HG02938 (cell line): ENCODE measurements around the gene TFPI.

Source experiments
- ATAC-seq: cut with Tn5 transposase; IDR thresholded peaks from one replicate; pipeline ENCODE4 v1.9.1; 2021; ENCODE audit warnings: mild to moderate bottlenecking, moderate library complexity; ENCODE audit not compliant: unreplicated experiment

The TFPI gene

DNA sequence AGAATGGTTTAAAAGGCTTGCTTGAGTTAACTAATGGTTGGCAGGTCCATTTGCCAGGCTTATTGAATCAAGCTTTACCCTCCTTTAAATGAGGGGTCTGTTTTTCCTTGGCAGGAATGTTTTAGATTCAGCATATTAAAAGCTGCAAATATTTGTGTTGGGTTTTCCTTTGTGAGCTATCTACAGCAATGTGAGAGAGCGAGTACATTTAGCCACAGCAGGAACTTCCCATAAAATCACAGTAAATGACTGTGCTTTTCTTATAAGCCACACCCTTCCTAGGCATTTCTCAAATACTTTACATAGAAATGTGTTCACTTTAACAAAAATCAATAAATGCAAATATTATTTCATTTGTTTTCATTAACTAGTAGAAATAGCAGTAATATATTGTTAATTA is 130.1 kb downstream of the TFPI start:
- ATAC-seq = no peak

DNA sequence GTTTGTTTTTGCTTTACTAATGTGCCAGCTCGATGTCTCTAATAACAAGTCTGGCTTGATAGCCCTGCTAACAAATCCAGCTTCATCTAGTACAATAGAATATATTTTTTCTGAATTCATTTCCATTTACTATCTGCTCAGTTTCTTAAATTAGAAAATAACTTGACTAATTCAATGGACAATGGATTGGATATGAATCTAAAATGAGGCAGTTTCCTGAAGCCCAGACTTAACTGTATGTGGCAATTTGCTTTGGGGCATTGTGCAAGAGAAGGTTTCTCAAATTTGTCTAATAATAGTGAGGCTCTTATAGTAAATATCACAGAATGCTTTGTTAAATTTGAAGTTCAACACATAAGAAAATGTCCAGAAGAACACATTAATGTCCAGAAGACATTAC is 132.0 kb downstream of the TFPI start:
- no peak for ATAC-seq

DNA sequence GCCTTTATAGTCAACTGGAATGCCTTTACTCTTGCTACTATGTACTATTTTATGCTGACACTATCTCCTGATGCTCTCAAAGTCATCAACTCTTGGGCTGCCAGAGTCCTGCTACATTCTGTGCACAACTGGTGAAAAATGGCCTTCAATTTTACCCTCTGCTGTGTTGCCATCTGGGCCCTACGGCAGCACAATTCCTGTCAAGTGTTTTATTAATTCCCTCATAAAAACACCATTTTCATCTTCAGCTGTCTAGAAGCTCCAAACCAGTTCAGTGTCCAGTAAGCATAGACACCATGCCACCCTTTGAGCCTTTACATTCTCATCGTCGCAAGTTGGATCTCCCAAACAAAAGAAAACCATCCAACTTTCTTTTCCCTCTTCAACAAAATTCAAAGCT is 132.7 kb downstream of the TFPI start:
- no peak for ATAC-seq

DNA sequence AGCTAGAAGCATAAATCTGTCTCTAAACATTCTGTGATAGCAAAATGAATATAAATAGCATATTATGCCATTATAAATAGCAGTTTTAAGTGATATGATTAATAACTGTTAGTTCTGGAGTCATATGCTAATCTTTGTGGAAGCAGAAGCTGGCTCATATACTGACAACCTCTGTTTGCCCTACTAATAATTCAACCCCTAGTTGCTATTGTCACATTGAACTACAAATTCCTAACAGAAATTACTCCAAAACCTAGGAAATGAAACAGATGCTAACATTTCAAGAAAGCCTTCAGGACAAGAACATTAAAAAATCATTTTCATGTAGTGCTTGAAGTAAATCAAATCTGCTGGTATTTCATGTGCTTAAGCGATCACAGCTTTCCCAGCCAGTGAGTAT is 134.4 kb downstream of the TFPI start:
- ATAC-seq = no peak

DNA sequence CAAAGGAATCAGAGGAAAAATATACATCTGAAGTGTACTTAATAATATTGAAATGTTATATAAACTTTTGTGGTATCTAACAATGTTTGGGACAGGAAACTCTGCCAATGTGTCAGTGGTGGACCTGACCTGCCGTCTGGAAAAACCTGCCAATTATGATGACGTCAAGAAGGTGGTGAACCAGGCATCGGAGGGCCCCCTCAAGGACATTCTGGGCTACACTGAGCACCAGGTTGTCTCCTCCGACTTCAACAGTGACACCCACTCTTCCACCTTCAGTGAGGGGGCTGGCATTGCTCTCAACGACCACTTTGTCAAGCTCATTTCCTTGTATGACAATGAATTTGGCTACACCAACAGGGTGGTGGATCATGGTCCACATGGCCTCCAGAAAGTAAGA is 138.8 kb downstream of the TFPI start:
- no peak for ATAC-seq
